HCT116 (cell line): ENCODE measurements around the gene PRELID1. TPM values are rescaled to one million over a fixed set of nuclear protein-coding genes. Genes with fewer than 3 reads are reported as not detected.

Experiments
- ATAC-seq: fragments of 200-7000 bp; cut with Tn5 transposase; 2 replicates; pipeline ENCODE4 v1.9.1; 2020; ENCODE audit warnings: mild to moderate bottlenecking, moderate library complexity
- BruUV-seq: library from RNA; stranded (reverse); fragments of 400-500 nt; replicated peaks from 2 replicates; lab custom pipeline; 2021; lab: Mats Ljungman, UMichigan
- CTCF ChIA-PET: fragments of 300-600 bp; sonication (Branson Sonifier 250); formaldehyde crosslinking; loops from one replicate; lab custom pipeline; 2021; ENCODE audit warnings: antibody characterized with exemption; lab: Charles Lee
- POLR2A ChIA-PET: fragments of 300-600, 350-600 bp; sonication (Branson Sonifier 250); formaldehyde crosslinking; loops from one replicate; lab custom pipeline; 2021; ENCODE audit warnings: antibody characterized with exemption; lab: Charles Lee
- RAD21 ChIA-PET, 2 experiments: fragments of 300-600 bp; sonication (Branson Sonifier 250); formaldehyde crosslinking; loops; one replicate each; lab custom pipeline; 2023; ENCODE audit warnings: low total read pairs in 2 of 2; ENCODE audit not compliant: uncharacterized antibody in 2 of 2, unreplicated experiment in 2 of 2, low non-redundant PET in 1 of 2; lab: Charles Lee
- DNase-seq: peaks from one replicate; pipeline ENCODE4 v3.0.0-alpha.2; 2010; ENCODE audit warnings: low read depth, low spot score
- H2AFZ ChIP-seq: fragments of 200-600 bp; shearing (Covaris generic), sonication (generic); 2 replicates; pipeline ENCODE4 v1.6.1; 2017; ENCODE audit warnings: low read depth, mixed run types, mixed read lengths, antibody characterized with exemption, low read length; ENCODE audit not compliant: poor library complexity, severe bottlenecking
- H3K27ac ChIP-seq: 2 replicates; pipeline ENCODE4 v1.5.1; 2012; ENCODE audit warnings: low read depth, low read length
- H3K27me3 ChIP-seq: fragments of 200-600 bp; sonication (generic); 2 replicates; pipeline ENCODE4 v1.6.1; 2016; ENCODE audit warnings: mixed run types, low read length, mixed read lengths; ENCODE audit not compliant: insufficient read depth
- H3K36me3 ChIP-seq, 2 experiments: fragments of 200-500 bp in 1 of 2; fragments of 200-600 bp in 1 of 2; sonication (Bioruptor generic) in 1 of 2; sonication (generic) in 1 of 2; 2 replicates each; pipeline versions ENCODE4 v1.5.1 to v1.6.1; 2014 to 2016; ENCODE audit warnings: low read length in 2 of 2, inconsistent platforms in 1 of 2, mixed read lengths in 1 of 2, mixed run types in 1 of 2; ENCODE audit not compliant: insufficient read depth in 2 of 2, control insufficient read depth in 1 of 2
- H3K4me1 ChIP-seq, 2 experiments: fragments of 200-600 bp in 1 of 2; sonication (generic) in 1 of 2; 2 replicates each; pipeline versions ENCODE4 v1.5.1 to v1.6.1; 2012 to 2017; ENCODE audit warnings: low read length in 2 of 2, inconsistent platforms in 1 of 2, mild to moderate bottlenecking in 1 of 2, mixed read lengths in 1 of 2, mixed run types in 1 of 2, moderate library complexity in 1 of 2; ENCODE audit not compliant: insufficient read depth in 2 of 2, control insufficient read depth in 1 of 2
- H3K4me2 ChIP-seq: fragments of 200-600 bp; sonication (generic); 2 replicates; pipeline ENCODE4 v1.6.1; 2017; ENCODE audit warnings: mixed run types, low read length, mixed read lengths
- H3K4me3 ChIP-seq, 2 experiments: fragments of 200-600 bp in 1 of 2; sonication (generic) in 1 of 2; replicated peaks in 1 of 2; 2 replicates each; pipeline ENCODE4 v1.5.1; 2011 to 2016; ENCODE audit warnings: low read length in 2 of 2, control low read depth in 1 of 2, low read depth in 1 of 2, mild to moderate bottlenecking in 1 of 2, mixed read lengths in 1 of 2, mixed run types in 1 of 2
- H3K79me2 ChIP-seq: fragments of 200-600 bp; sonication (generic); 2 replicates; pipeline ENCODE4 v1.6.1; 2017; ENCODE audit warnings: mild to moderate bottlenecking, mixed run types, low read length, moderate library complexity, mixed read lengths; ENCODE audit not compliant: insufficient read depth
- H3K9ac ChIP-seq: fragments of 200-600 bp; sonication (generic); 2 replicates; pipeline ENCODE4 v1.6.1; 2016; ENCODE audit warnings: low read length, mixed read lengths
- H3K9me2 ChIP-seq: fragments of 200-600 bp; sonication (generic), shearing (Covaris generic); 2 replicates; pipeline ENCODE4 v1.6.1; 2017; ENCODE audit warnings: mixed run types, mild to moderate bottlenecking, moderate library complexity; ENCODE audit not compliant: insufficient read depth
- H3K9me3 ChIP-seq, 2 experiments: fragments of 200-500 bp in 1 of 2; fragments of 200-600 bp in 1 of 2; sonication (Bioruptor generic) in 1 of 2; sonication (generic) in 1 of 2; 2 replicates each; pipeline ENCODE4 v1.6.1; 2014 to 2017; ENCODE audit warnings: low read length in 2 of 2, mixed read lengths in 2 of 2, inconsistent platforms in 1 of 2, low read depth in 1 of 2, mild to moderate bottlenecking in 1 of 2, mixed run types in 1 of 2, moderate library complexity in 1 of 2; ENCODE audit not compliant: control insufficient read depth in 1 of 2, insufficient read depth in 1 of 2
- H4K20me1 ChIP-seq: fragments of 200-600 bp; sonication (generic), shearing (Covaris generic); 2 replicates; pipeline ENCODE4 v1.6.1; 2017; ENCODE audit warnings: mixed run types, mild to moderate bottlenecking, moderate library complexity; ENCODE audit not compliant: insufficient read depth
- CBX3 ChIP-seq: IDR thresholded peaks from 2 replicates; pipeline ENCODE4 v1.6.1; 2012; ENCODE audit warnings: low read depth
- CEBPB ChIP-seq: IDR thresholded peaks from 2 replicates; pipeline ENCODE4 v1.6.1; 2012; ENCODE audit warnings: low read depth
- EGR1 ChIP-seq: IDR thresholded peaks from 2 replicates; pipeline ENCODE4 v1.6.1; 2012; ENCODE audit warnings: low read depth
- EZH2 ChIP-seq: fragments of 200-600 bp; sonication (generic); IDR thresholded peaks from 2 replicates; pipeline ENCODE4 v1.6.1; 2017; ENCODE audit warnings: antibody characterized with exemption, mixed run types
- EZH2phosphoT487 ChIP-seq: fragments of 200-600 bp; IDR thresholded peaks from 2 replicates; pipeline ENCODE4 v1.6.1; 2018; ENCODE audit warnings: antibody characterized with exemption, borderline replicate concordance
- FOSL1 ChIP-seq: IDR thresholded peaks from 2 replicates; pipeline ENCODE4 v1.6.1; 2012; ENCODE audit warnings: low read depth
- JUND ChIP-seq: IDR thresholded peaks from 2 replicates; pipeline ENCODE4 v1.6.1; 2012
- POLR2A ChIP-seq: IDR thresholded peaks from 2 replicates; pipeline ENCODE4 v1.7.0; 2011; ENCODE audit warnings: borderline replicate concordance; ENCODE audit not compliant: insufficient read depth, insufficient read length; ENCODE audit errors: extremely low read depth
- POLR2AphosphoS5 ChIP-seq: IDR thresholded peaks from 2 replicates; pipeline ENCODE4 v1.6.1; 2011; ENCODE audit warnings: mild to moderate bottlenecking, low read depth, low read length, moderate library complexity
- RAD21 ChIP-seq: IDR thresholded peaks from 2 replicates; pipeline ENCODE4 v1.6.1; 2012; ENCODE audit warnings: low read depth, mild to moderate bottlenecking
- SIN3A ChIP-seq: IDR thresholded peaks from 2 replicates; pipeline ENCODE4 v1.6.1; 2012; ENCODE audit warnings: low read depth
- SP1 ChIP-seq: IDR thresholded peaks from 2 replicates; pipeline ENCODE4 v1.6.1; 2012; ENCODE audit warnings: low read depth
- SRF ChIP-seq: IDR thresholded peaks from 2 replicates; pipeline ENCODE4 v1.6.1; 2012; ENCODE audit warnings: low read depth
- TCF7L2 ChIP-seq: IDR thresholded peaks from 2 replicates; pipeline ENCODE4 v1.7.0; 2011; ENCODE audit warnings: borderline replicate concordance, inconsistent platforms; ENCODE audit not compliant: insufficient read depth, insufficient read length; ENCODE audit errors: extremely low read depth
- YY1 ChIP-seq: IDR thresholded peaks from 2 replicates; pipeline ENCODE4 v1.6.1; 2011; ENCODE audit warnings: low read length, low read depth, moderate library complexity, mild to moderate bottlenecking; ENCODE audit not compliant: insufficient replicate concordance; ENCODE audit errors: extremely low read depth
- ZNF274 ChIP-seq: fragments of 200-500 bp; sonication (Bioruptor generic); IDR thresholded peaks from 2 replicates; pipeline ENCODE4 v1.6.1; 2014; ENCODE audit warnings: mild to moderate bottlenecking, low read depth, low read length, inconsistent platforms
- intact Hi-C: fragments of 100-400 bp; cut with micrococcal nuclease; formaldehyde crosslinking; loops from 2 replicates; pipeline ENCODE4 v1.10.0; 2022
- total RNA-seq: library from RNA; stranded (reverse); gene quantifications from one replicate; pipeline ENCODE4 v1.2.1, GENCODE V29; 2021; ENCODE audit not compliant: unreplicated experiment
- TF ChIP-seq, protein P1 (sequence below): IDR thresholded peaks from 2 replicates; pipeline ENCODE4 v1.6.1; 2012
- TF ChIP-seq, protein P2 (sequence below): IDR thresholded peaks from 2 replicates; pipeline ENCODE4 v1.6.1; 2011; ENCODE audit warnings: mild to moderate bottlenecking, low read length, moderate library complexity; ENCODE audit not compliant: insufficient replicate concordance; ENCODE audit errors: extremely low read depth
- TF ChIP-seq, protein P3 (sequence below), 3 experiments: fragments of 200-600 bp in 1 of 3; sonication (generic) in 1 of 3; IDR thresholded peaks in 2 of 3; conservative IDR thresholded peaks in 1 of 3; 2 replicates each; pipeline ENCODE4 v1.5.1; 2012 to 2017; ENCODE audit warnings: low read depth in 2 of 3, low read length in 2 of 3, antibody characterized with exemption in 1 of 3, borderline replicate concordance in 1 of 3, control low read depth in 1 of 3, mild to moderate bottlenecking in 1 of 3, mixed read lengths in 1 of 3, mixed run types in 1 of 3, moderate library complexity in 1 of 3; ENCODE audit not compliant: insufficient read depth in 1 of 3
- TF ChIP-seq, protein P4 (sequence below): IDR thresholded peaks from 2 replicates; pipeline ENCODE4 v1.6.1; 2012; ENCODE audit warnings: low read depth

PRELID1 gene
- total RNA-seq, 1 experiment from 2014 or later = 223 TPM

DNA sequence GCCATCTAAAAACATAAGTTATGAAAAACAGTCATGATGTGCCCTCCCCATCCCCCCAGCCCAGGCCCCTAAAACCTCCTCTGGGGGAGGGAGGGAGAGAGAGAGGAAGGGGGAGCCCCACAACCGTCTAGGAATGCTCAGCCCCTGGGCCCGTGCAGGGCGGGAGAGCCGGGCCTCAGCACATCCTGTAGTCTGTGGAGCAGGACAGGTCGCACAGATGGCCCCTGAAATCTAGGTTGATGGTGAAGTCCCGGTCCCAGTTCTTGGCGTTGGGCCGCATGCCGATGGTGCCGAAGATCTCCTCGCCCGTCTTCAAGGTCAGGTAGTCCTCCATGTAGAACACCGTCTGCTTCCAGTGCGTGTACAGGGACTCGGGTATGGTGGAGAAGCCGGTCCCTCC is 38.2 kb upstream of the PRELID1 start:
- Histone ChIP-seq H2AFZ (no peak overlapping the region), H3K9me2 (no peaks in the 10 kb centered on the region), H3K4me2 (no peak overlapping the region), H3K27ac (no peak overlapping the region), H3K4me1 (no peaks in the 10 kb centered on the region), H3K9me3 (no peaks in the 10 kb centered on the region), H4K20me1 (no peaks in the 10 kb centered on the region), H3K36me3 (peaks cover 3 to 25% of the 10 kb centered on the region in 2 experiments; a peak in 3 of 4 replicates)
- intact Hi-C loops = no loop called here
- POLR2A ChIA-PET = no interaction called here
- no peak for ATAC-seq
- TF ChIP-seq YY1 = no peak
- TF ChIP-seq EGR1 = no peak
- TF ChIP-seq, protein P1, sequence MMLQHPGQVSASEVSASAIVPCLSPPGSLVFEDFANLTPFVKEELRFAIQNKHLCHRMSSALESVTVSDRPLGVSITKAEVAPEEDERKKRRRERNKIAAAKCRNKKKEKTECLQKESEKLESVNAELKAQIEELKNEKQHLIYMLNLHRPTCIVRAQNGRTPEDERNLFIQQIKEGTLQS = no peak
- TF ChIP-seq EZH2phosphoT487 = no peak
- no peak for TF ChIP-seq TCF7L2
- TF ChIP-seq POLR2AphosphoS5 = no peak
- no peak for TF ChIP-seq FOSL1
- TF ChIP-seq POLR2A = no peak
- TF ChIP-seq CEBPB = no peak
- no peak for TF ChIP-seq EZH2
- TF ChIP-seq RAD21 = no peak
- TF ChIP-seq CBX3 = no peak
- no peak for TF ChIP-seq SRF
- TF ChIP-seq JUND = no peak
- TF ChIP-seq, protein P2, sequence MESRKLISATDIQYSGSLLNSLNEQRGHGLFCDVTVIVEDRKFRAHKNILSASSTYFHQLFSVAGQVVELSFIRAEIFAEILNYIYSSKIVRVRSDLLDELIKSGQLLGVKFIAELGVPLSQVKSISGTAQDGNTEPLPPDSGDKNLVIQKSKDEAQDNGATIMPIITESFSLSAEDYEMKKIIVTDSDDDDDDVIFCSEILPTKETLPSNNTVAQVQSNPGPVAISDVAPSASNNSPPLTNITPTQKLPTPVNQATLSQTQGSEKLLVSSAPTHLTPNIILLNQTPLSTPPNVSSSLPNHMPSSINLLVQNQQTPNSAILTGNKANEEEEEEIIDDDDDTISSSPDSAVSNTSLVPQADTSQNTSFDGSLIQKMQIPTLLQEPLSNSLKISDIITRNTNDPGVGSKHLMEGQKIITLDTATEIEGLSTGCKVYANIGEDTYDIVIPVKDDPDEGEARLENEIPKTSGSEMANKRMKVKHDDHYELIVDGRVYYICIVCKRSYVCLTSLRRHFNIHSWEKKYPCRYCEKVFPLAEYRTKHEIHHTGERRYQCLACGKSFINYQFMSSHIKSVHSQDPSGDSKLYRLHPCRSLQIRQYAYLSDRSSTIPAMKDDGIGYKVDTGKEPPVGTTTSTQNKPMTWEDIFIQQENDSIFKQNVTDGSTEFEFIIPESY = no peak
- TF ChIP-seq, protein P3, sequence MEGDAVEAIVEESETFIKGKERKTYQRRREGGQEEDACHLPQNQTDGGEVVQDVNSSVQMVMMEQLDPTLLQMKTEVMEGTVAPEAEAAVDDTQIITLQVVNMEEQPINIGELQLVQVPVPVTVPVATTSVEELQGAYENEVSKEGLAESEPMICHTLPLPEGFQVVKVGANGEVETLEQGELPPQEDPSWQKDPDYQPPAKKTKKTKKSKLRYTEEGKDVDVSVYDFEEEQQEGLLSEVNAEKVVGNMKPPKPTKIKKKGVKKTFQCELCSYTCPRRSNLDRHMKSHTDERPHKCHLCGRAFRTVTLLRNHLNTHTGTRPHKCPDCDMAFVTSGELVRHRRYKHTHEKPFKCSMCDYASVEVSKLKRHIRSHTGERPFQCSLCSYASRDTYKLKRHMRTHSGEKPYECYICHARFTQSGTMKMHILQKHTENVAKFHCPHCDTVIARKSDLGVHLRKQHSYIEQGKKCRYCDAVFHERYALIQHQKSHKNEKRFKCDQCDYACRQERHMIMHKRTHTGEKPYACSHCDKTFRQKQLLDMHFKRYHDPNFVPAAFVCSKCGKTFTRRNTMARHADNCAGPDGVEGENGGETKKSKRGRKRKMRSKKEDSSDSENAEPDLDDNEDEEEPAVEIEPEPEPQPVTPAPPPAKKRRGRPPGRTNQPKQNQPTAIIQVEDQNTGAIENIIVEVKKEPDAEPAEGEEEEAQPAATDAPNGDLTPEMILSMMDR (IDR thresholded peaks at IDR 0.05 in 2 of 3, conservative IDR thresholded peaks at IDR 0.05 in 1 of 3; ENCODE audit: borderline replicate concordance in 1 of 3, insufficient read depth in 1 of 3, low read depth in 2 of 3, low read length in 2 of 3) = no peak
- TF ChIP-seq SP1 = no peak
- TF ChIP-seq ZNF274 = no peak
- TF ChIP-seq SIN3A = no peak
- TF ChIP-seq, protein P4, sequence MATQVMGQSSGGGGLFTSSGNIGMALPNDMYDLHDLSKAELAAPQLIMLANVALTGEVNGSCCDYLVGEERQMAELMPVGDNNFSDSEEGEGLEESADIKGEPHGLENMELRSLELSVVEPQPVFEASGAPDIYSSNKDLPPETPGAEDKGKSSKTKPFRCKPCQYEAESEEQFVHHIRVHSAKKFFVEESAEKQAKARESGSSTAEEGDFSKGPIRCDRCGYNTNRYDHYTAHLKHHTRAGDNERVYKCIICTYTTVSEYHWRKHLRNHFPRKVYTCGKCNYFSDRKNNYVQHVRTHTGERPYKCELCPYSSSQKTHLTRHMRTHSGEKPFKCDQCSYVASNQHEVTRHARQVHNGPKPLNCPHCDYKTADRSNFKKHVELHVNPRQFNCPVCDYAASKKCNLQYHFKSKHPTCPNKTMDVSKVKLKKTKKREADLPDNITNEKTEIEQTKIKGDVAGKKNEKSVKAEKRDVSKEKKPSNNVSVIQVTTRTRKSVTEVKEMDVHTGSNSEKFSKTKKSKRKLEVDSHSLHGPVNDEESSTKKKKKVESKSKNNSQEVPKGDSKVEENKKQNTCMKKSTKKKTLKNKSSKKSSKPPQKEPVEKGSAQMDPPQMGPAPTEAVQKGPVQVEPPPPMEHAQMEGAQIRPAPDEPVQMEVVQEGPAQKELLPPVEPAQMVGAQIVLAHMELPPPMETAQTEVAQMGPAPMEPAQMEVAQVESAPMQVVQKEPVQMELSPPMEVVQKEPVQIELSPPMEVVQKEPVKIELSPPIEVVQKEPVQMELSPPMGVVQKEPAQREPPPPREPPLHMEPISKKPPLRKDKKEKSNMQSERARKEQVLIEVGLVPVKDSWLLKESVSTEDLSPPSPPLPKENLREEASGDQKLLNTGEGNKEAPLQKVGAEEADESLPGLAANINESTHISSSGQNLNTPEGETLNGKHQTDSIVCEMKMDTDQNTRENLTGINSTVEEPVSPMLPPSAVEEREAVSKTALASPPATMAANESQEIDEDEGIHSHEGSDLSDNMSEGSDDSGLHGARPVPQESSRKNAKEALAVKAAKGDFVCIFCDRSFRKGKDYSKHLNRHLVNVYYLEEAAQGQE = no peak
- TF ChIP-seq, all 23 proteins: peak for 0
- BruUV-seq = no TSS peak
- Histone ChIP-seq H3K4me3 (no peak overlapping the region), H3K27me3 (no peaks in the 10 kb centered on the region), H3K9ac (no peak overlapping the region), H3K79me2 (no peaks in the 10 kb centered on the region)
- DNase-seq = no peak
- ChIA-PET RAD21 (no interaction called here), CTCF (no interaction called here)
